Erythroblast (primary cell): ENCODE data around the gene BCL7A.
"Not testable (repeated sequence)": the region's sequence is repeated elsewhere in the genome, so short reads cannot be mapped to it uniquely, and the experiment has no call there.

Experiments
- DNase-seq, 2 experiments: peaks; one replicate each; lab custom pipeline; 2025; lab: John Stamatoyannopoulos, UW
- GATA1 ChIP-seq: IDR thresholded peaks from 2 replicates; pipeline ENCODE4 v1.6.1; 2011; ENCODE audit warnings: low read depth, mild to moderate bottlenecking, control low read depth, low read length, moderate library complexity
- POLR2A ChIP-seq: IDR thresholded peaks from 2 replicates; pipeline ENCODE4 v1.6.1; 2011; ENCODE audit warnings: mild to moderate bottlenecking, low read length

Gene BCL7A

DNA sequence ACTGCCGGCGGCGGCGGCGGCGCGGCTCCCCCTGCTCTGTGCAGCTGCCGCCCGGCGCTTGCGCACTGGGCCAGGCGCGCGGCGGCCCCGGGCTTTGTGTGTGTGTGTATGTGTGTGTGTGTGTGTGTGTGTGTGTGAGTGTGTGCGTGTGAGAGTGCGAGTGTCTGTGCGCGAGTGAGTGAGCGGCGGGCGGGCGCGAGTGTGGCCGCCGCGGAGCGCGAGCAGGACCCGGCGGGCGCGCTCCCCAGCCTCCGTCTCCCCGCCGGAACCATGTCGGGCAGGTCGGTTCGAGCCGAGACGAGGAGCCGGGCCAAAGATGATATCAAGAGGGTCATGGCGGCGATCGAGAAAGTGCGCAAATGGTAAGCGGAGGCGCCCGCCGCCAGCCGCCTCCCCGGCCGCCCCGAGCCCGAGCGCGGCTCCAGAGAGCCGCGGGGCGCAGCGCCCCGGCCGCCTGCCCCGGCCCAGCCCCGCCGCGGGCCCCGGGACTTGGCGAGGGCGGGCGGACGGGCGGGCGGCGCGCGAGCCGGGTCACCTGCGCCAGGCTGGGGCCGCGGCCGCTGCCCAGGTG lies at the start of gene BCL7A:
BCL7A (plus strand) TSS at position 63 of the 571 bp plus-strand sequence; CDS start at position 271, 208 bp downstream.
- peak; percentile 86 for DNase-seq
- TF ChIP-seq GATA1 = no peak
- TF ChIP-seq POLR2A = peak; percentile 47

DNA sequence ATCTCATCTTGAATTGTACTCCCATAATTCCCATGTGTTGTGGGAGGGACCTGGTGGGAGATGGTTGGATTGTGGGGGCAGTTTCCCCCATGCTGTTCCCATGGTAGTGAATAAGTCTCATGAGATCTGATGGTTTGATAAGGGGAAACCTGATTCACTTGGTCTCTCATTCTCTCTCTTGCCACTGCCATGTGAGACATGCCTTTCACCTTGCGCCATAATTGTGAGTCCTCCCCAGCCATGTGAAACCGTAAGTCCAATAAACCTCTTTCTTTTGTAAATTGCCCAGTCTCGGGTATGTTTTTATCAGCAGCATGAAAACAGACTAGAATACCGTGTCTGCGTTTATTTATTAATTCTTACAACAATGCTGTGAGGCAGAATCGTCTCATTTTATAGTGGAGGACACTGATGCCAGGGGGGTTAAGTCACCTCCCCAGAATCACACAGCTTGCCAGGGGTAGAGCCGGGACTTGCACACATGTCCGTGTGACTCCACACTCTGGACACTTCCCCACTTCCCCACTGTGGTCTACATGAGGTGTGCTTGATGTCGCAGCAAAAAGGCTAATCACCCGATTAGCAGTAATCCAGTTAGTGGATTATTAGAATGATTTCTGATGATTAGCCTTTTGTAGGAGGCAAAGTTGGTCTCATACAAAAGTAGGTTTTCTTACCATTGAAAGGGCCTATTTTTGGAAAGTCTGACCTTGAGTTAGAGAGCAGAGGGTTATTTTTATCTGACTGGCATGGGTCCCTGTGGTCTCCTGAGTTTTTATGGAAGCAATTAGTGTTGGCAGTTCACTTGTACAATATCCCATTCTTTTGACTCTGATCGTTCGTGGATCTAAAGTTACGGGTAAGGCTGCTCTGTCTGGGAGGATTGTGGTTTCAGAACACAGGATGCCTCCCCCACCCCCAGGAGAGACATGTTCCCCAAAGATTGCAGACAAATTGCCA lies 47.4 kb upstream of the BCL7A start:
- no peak for DNase-seq
- no peak for TF ChIP-seq GATA1
- no peak for TF ChIP-seq POLR2A

DNA sequence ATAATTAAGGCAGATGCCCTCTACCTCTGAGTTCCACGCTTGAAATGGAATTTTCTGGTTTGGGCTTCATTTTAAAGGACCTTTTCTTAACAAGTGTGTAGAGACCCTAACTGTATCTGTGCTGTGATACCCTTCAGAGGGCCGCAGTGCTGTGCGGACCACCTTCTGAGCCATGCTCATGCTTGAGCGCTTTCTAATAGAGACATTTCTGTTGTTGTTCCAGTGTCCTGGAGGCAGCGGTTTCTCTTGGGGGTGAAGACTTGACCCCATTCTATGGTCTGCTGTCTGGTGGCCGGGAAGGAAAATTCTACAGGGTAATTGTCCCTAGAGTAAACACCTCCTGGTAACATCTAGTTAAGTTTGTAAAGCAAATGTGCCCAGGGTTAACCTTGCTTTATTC lies 46.7 kb upstream of the BCL7A start:
- TF ChIP-seq POLR2A = no peak
- TF ChIP-seq GATA1 = no peak
- DNase-seq = no peak

DNA sequence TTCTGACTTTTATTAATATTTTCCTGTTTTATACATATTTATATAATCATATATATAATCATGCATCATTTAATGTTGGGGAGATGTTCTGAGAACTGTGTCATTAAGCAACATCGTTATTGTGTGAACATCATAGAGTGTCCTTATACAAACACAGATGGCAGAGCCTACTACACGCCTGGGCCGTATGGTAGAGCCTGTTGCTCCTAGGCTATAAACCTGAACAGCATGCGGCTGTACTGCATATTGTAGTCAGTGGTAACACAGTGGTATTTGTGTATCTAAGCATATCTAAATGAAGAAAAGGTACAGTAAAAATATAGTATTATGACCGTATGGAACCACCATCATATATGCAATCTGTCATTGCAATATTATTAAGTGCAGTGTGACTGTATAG lies 44.7 kb upstream of the BCL7A start:
- DNase-seq = no peak
- TF ChIP-seq POLR2A = no peak
- TF ChIP-seq GATA1 = no peak

DNA sequence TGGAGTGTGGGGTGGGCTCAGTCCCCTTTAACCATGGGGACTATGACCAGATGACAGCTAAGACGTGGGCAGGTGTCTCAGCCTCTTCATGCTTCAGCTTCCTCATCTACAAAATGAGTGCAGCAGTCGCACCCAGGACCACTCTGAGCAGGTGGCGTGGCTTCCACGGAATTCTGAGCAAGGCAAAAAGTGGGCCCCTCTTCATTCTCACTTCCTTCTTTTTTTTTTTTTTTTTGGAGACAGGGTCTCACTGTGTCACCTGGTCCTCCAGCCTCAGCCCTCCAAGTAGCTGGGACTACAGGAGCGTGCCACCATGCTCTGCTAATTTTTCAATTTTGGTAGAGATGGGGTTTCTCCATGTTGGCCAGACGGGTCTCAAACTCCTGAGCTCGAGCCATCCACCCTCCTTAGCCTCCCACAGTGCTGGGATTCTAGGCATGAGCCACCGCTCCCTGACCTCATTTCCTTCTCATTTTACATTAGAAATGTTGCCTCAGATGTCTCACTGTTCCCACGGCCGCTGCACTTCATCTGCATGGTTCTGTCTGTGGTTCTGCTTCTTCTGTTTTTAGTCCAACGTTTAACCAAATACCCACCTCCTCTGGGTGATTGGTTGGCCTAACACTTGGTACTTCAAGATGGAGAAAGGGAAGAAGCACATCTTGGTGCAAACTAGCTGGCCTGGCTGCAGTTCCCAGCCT lies 41.3 kb upstream of the BCL7A start:
- DNase-seq = no peak
- TF ChIP-seq POLR2A (no peak), GATA1 (no peak)

DNA sequence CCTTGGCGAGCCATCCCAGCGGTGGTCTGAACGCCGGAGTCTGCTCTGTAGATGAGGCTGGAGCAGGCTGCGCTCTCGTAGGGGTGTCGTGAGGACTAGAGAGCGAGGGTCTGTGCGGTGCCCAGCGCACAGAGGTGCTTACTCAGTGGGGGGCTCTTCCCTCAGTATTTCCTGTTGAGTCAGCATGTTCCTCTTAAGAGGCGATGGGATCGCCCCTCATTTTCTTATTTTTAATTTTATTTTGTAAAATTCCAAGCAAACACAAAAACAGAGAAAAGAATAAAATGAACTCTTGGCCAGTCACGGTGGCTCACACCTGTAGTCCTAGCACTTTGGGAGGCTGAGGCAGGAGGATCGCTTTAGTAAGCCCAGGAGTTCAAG lies 40.8 kb upstream of the BCL7A start:
- DNase-seq = no peak
- TF ChIP-seq POLR2A (no peak), GATA1 (no peak)

DNA sequence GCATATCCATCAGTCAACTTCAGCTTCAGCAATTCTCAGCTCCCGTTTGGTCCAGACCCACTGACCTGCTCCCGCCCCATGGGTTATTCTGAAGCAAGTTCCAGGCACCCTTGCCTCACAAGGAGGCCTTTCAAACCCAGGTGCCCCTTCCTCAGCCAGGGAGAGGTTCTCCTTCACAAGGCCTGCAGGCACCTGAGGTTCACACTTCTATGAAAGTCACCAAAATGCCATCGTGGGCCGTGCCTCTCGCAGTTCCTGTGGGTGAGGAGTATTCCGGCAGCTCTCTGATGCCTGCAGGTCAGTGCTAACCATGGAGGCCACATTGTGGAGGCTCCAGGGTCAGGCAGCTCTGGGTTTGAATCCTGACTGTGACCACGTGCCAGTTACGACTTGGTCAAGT lies 40.2 kb upstream of the BCL7A start:
- no peak for TF ChIP-seq GATA1
- no peak for TF ChIP-seq POLR2A
- DNase-seq = no peak

DNA sequence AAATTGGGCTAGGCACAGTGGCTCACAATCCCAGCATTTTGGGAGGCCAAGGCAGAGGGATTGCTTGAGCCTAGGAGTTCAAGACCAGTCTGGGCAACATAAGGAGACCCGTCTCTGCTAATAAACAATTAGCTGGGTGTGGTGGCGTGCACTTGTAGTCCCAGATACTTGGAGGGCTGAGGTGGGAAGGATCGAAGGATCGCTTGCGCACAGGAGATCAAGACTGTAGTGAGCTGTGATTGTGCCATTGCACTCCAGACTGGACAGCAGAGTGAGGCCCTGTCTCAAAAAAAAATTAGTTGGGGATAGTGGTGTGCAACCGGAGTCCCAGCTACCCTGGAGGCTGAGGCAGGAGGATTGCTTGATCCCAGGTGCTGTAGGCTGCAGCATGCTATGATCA lies 38.7 kb upstream of the BCL7A start:
- TF ChIP-seq POLR2A (no peak), GATA1 (no peak)
- no peak for DNase-seq

DNA sequence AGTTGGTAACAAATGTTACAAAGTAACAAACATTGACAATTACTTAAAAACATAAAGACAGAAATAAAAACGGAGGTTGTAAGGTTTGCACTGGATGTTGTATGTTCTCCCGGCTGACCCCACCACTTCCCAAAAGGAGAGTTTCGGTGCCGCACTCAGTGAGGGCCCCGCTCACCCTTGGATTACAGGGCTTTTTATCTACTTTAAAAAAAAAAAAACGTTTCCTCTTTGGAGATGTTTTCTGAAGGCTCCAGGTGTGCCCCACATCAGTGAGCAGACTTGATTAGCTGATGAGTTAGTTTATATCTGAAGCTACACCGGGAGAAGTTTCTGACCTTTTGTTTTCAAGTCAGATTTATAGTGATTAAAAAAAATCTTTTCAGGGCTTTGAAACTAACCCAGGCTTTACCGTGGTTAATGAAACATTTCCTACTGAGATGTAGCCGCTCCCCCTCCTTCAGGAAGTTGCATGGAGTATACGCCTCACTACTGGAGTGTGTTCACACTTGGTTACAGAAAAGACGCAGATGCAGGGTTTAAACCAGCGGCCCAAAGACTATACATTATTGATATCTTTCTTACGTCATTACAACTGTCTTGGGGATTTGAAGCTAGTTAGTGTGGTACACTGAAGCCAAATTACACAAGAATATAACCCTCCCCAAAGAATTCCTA lies 38.0 kb upstream of the BCL7A start:
- no peak for TF ChIP-seq GATA1
- no peak for TF ChIP-seq POLR2A
- DNase-seq = no peak

DNA sequence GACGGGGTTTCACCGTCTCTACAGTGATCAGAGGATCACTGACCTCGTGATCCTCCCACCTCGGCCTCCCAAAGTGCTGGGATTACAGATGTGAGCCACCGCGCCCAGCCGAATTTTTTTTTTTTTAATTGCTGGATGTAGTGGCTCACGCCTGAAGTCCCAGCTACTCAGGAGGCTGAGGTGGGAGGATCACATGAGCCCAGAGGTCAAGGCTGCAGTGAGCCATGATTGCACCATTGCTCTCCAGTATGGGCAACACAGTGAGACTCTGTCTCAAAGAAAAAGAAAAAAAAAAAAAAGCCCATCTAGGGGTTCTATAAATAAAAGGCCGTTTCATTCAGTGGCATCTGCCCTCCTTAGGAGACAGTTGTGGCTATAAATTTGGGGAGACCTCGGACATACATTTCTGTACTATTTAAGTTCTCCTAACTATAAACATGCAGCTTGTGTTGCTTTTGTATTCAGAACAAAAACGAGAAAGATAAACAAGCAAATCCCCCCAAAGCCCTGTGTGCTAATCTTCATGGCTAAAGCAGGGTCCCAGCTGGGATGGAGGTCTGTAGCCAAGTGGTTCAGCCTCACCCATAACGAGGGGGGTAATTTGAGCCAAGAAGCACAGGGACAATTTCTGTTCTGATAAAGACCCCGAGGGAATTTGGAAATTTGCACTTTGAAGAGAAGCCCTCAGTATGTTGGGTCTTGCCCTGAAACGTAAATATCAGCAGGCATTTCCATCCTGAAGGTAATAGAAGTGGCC lies 35.0 kb upstream of the BCL7A start:
- TF ChIP-seq GATA1 (no peak), POLR2A (no peak)
- no peak for DNase-seq

DNA sequence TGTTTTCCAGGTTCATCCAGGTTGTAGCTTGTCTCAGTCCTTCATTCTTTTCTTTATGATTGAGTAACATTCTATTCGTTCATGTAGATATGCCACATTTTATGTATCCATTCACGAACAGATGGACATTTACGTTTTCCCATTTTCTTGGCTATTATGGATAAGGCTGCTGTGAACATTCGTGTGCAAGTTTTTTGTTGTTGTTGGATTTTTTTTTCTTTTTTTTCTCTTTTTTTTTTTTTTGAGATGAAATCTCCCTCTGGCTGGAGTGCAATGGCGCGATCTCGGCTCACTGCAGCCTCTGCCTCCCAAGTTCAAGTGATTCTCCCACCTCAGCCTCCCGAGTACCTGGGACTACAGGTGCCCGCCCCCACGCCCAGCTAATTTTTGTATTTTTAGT lies 33.2 kb upstream of the BCL7A start:
- not testable (repeated sequence) for DNase-seq

DNA sequence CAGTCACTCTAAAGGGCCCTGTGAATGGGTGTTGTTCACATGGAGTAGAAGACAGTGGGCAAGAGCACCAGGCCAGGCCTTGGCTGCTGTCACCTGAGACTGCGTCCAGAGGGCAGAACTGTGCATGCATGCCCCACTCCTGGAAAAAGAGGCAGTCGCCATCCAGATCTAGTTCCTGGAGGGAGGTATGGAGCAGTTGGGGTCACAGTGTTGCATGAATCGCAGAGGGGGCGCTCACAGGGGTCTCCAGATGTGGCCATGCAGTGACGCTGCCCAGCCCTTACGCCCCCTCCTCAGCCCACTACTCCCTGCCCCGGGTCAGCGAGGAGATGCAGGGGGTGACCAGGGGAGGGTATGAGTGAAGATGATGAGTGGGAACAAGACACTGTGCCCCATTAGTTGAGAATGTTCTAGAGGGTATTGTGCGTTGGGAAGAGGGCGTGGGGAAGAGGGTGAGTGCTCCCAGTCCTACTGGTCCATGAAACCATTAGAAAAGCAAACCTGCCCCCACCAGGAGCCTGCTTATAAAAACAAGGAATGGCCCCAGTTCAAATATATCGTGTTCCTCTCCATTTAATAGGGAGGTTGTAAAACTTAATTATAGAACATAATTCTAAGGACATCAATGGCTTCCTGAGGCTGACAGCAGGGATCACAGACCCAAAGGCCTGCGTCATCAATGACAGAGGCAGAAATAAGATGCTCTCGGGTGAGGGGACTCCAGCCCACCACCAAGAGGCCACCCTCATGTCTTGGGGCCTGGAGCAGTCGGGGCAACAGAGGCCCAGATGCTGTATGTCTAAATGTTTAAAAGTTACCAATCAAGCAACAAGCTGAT lies 32.2 kb upstream of the BCL7A start:
- DNase-seq = no peak
- TF ChIP-seq POLR2A (no peak), GATA1 (no peak)
